ENCODE measurements around the gene FRMD3.

The FRMD3 gene

GRCh38 chr9:83199240-83199639 is 339.0 kb downstream of the FRMD3 start:
- no peak overlapping the region for H3K4me3 ChIP-seq (ENCODE audit: low read length)
- DNase-seq (ENCODE audit: low read depth), result peak; percentile 75
- peak; percentile 89 for TF ChIP-seq CTCF (IDR thresholded peaks at IDR 0.05; ENCODE audit: insufficient read depth, low read depth, low read length, missing control alignments)

- no peak overlapping the region for H3K4me3 ChIP-seq (ENCODE audit: low read length)
- TF ChIP-seq CTCF (IDR thresholded peaks at IDR 0.05; ENCODE audit: insufficient read depth, low read depth, low read length, missing control alignments), result no peak
- no peak for DNase-seq (ENCODE audit: low read depth)
Measured at GRCh38 chr9:83198371-83198770, 339.8 kb downstream of the FRMD3 start.

GRCh38 chr9:83197591-83197990 is 340.6 kb downstream of the FRMD3 start:
- TF ChIP-seq CTCF (IDR thresholded peaks at IDR 0.05; ENCODE audit: insufficient read depth, low read depth, low read length, missing control alignments), result no peak
- no peak for DNase-seq (ENCODE audit: low read depth)
- H3K4me3 ChIP-seq (ENCODE audit: low read length), result no peak overlapping the region

GRCh38 chr9:83196946-83197345 is 341.3 kb downstream of the FRMD3 start:
- peak; percentile 10 for DNase-seq (ENCODE audit: low read depth)

More at GRCh38 chr9:83196946-83197345, 341.3 kb downstream of the FRMD3 start:
- H3K4me3 ChIP-seq (ENCODE audit: low read length), result no peak overlapping the region
- TF ChIP-seq CTCF (IDR thresholded peaks at IDR 0.05; ENCODE audit: insufficient read depth, low read depth, low read length, missing control alignments), result no peak

Measured in epithelial cell of esophagus (primary cell).